Upper lobe of left lung (tissue), 6 donors: ENCODE results near the gene MAP3K10. TPM values are rescaled to one million over a fixed set of nuclear protein-coding genes. Genes with fewer than 3 reads are reported as not detected.
A peak's percentile ranks its signal among the peaks of the same experiment; 100 is the strongest.

Source experiments
- ATAC-seq, 2 donors: fragments of 200-7000 bp; cut with Tn5 transposase; one replicate each; pipeline ENCODE4 v1.9.1; 2022; ENCODE audit warnings: mild to moderate bottlenecking in 2 of 2, moderate library complexity in 2 of 2; ENCODE audit not compliant: low FRiP score in 2 of 2
- DNase-seq, 2 donors: peaks; one replicate each; pipeline ENCODE4 v3.0.0-alpha.2; 2019 to 2020
- H3K27ac ChIP-seq, 4 donors: fragments of 200-600 bp; sonication (generic); one replicate each; pipeline ENCODE4 v1.5.1; 2016 to 2019
- H3K27me3 ChIP-seq, 4 donors: fragments of 200-600 bp; sonication (generic); one replicate each; pipeline ENCODE4 v1.5.1; 2017 to 2019
- H3K36me3 ChIP-seq, 4 donors: fragments of 200-600 bp; sonication (generic); one replicate each; pipeline ENCODE4 v1.5.1; 2016 to 2019
- H3K4me1 ChIP-seq, 4 donors: fragments of 200-600 bp; sonication (generic); one replicate each; pipeline ENCODE4 v1.5.1; 2018 to 2019
- H3K4me3 ChIP-seq, 4 donors: fragments of 200-600 bp; sonication (generic); one replicate each; pipeline ENCODE4 v1.5.1; 2017 to 2019; ENCODE audit warnings: mild to moderate bottlenecking in 2 of 4, moderate library complexity in 1 of 4
- H3K9me3 ChIP-seq, 4 donors: fragments of 200-600 bp; sonication (generic); one replicate each; pipeline ENCODE4 v1.5.1; 2018 to 2019
- EP300 ChIP-seq, 4 donors: sonication (generic); formaldehyde crosslinking; IDR thresholded peaks; one replicate each; pipeline ENCODE4 v1.5.1; 2017; ENCODE audit warnings: antibody characterized with exemption in 4 of 4, control low read depth in 2 of 4
- POLR2A ChIP-seq, 4 donors: fragments of 450-650 bp; IDR thresholded peaks; one replicate each; pipeline ENCODE4 v1.5.1; 2016 to 2017; ENCODE audit warnings: antibody characterized with exemption in 4 of 4, mild to moderate bottlenecking in 2 of 4
- POLR2AphosphoS5 ChIP-seq, 2 donors: sonication (generic); formaldehyde crosslinking; IDR thresholded peaks; one replicate each; pipeline ENCODE4 v1.5.1; 2017; ENCODE audit warnings: antibody characterized with exemption in 2 of 2
- WGBS, 2 donors: methylation state at CpG; one replicate each; pipeline ENCODE4 v1.1.5; 2017 to 2018; 5-methylcytosine and 5-hydroxymethylcytosine counted together
- total RNA-seq, 6 donors: library from RNA; depleted of rRNA in 4 of 6; stranded (reverse); fragments of >200 nt in 4 of 6; gene quantifications; one replicate each; pipeline versions ENCODE4 v1.1.0 to v1.2.1, GENCODE V29; 2016 to 2021
- TF ChIP-seq, protein P1 (sequence below), 6 experiments: fragments of 450-650 bp in 4 of 6; fragments of 200-600 bp in 2 of 6; sonication (generic) in 2 of 6; IDR thresholded peaks; one replicate each; pipeline ENCODE4 v1.5.1; 2016 to 2019; ENCODE audit warnings: antibody characterized with exemption in 6 of 6
- donor health status: DM: no; HTN: no; CAD: no; lungs with moderate emphysema.
- donor health status: DM: no; HTN: yes; CAD: no; lungs with severe emphysema.

Gene MAP3K10
- total RNA-seq, 6 donors from 2014 or later: 9.0 to 56.6 (median 18.4) TPM

DNA sequence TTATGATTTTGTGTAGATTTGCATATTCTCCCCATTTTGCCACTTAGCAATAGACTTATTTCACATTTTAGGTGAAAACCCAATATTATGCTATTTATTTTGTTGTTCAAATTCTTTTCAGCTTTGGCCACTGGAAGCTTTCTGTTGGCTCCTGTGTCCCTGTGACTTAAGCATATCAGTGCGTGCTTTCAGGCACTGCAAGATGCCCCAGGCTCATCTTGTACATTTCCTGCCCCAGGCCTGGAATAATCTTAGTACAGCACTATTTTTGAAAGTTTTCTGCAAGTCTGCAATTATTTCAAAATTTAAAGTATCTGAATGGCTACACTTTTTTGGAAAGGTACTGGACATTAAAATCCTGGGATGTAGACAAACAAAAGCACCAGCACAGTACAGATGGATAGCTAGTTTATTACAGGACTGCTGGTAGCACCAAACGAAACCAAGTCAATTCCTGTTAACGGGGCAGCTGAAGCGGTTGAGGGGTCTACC, 38.7 kb downstream of the MAP3K10 start:
- H3K27ac ChIP-seq: no peak overlapping the region
- peaks cover 18 to 32% (median 28%) of the 10 kb centered on the region in 4 donors for H3K4me1 ChIP-seq
- TF ChIP-seq, protein P1, sequence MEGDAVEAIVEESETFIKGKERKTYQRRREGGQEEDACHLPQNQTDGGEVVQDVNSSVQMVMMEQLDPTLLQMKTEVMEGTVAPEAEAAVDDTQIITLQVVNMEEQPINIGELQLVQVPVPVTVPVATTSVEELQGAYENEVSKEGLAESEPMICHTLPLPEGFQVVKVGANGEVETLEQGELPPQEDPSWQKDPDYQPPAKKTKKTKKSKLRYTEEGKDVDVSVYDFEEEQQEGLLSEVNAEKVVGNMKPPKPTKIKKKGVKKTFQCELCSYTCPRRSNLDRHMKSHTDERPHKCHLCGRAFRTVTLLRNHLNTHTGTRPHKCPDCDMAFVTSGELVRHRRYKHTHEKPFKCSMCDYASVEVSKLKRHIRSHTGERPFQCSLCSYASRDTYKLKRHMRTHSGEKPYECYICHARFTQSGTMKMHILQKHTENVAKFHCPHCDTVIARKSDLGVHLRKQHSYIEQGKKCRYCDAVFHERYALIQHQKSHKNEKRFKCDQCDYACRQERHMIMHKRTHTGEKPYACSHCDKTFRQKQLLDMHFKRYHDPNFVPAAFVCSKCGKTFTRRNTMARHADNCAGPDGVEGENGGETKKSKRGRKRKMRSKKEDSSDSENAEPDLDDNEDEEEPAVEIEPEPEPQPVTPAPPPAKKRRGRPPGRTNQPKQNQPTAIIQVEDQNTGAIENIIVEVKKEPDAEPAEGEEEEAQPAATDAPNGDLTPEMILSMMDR (IDR thresholded peaks at IDR 0.05): no peak
- TF ChIP-seq POLR2AphosphoS5 (IDR thresholded peaks at IDR 0.05): no peak
- TF ChIP-seq POLR2A (IDR thresholded peaks at IDR 0.05): no peak
- TF ChIP-seq EP300 (IDR thresholded peaks at IDR 0.05): no peak
- WGBS, 2 donors: 81 to 85% methylated on average over 4 of the region's 4 CpGs
- DNase-seq: no peak
- peaks cover 0 to 24% (median 23%) of the 10 kb centered on the region in 4 donors for H3K36me3 ChIP-seq
- H3K9me3 ChIP-seq: no peaks in the 10 kb centered on the region
- H3K27me3 ChIP-seq: peaks cover 0 to 9% (median 5%) of the 10 kb centered on the region in 4 donors
- H3K4me3 ChIP-seq: no peak overlapping the region
- ATAC-seq: no peak

- Histone ChIP-seq H3K4me3 (no peak overlapping the region), H3K27ac (peak overlapping the region in 1 of 4 donors; percentile 79), H3K36me3 (peaks cover 6 to 35% (median 34%) of the 10 kb centered on the region in 4 donors), H3K4me1 (peaks cover 14 to 26% (median 23%) of the 10 kb centered on the region in 4 donors), H3K27me3 (peaks cover 0 to 7% (median 3%) of the 10 kb centered on the region in 4 donors), H3K9me3 (no peaks in the 10 kb centered on the region)
- WGBS, 2 donors: 88 to 92% methylated on average over 6 of the region's 6 CpGs
- no peak for DNase-seq
- no peak for ATAC-seq
- TF ChIP-seq, protein P1 (IDR thresholded peaks at IDR 0.05): no peak
- TF ChIP-seq POLR2A (IDR thresholded peaks at IDR 0.05): no peak
- no peak for TF ChIP-seq POLR2AphosphoS5 (IDR thresholded peaks at IDR 0.05)
- TF ChIP-seq EP300 (IDR thresholded peaks at IDR 0.05): no peak
Measured at GRCh38 chr19:40231057-40231456, 39.8 kb downstream of the MAP3K10 start.

DNA sequence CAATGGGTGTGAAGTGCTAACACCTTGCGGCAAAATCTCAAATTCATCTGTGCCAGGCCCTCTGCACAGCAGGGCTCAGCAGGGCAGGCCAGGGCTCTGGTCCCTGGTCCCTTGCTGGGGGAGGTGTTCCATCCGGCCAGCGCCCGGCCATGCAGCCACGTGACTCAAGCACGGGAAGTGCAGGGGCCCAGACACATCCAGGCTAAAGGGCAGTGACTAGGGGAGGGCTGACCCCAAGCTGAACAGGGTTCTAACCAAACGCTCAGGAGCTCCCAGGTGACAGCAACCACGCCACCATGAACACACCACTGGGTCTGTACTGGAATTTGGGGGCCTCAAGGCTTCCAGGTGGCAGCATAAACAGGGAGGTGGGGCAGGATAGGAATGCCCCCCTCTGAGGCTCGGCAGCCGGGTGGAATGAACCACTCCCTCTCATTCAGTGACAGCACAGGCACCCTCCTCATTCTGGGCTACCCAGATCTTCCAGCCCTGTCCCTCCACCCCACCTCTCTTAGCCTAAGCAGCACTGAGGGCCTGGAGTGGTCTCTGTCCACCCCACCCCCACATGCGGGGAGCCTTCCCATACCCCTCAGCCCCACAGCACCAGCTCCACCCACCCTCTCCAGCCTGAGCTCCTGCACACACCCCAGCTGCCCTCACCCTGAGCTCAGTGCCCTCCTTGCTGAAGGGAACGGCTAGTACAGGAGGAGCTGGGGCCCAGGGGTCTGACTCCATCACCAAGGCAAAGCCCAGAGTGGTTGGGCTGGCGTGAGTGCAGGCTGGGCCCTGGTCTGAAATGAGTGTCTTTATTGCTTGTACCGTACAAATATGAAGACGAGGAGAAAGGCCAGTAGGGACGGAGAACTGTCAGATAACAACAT, 40.6 kb downstream of the MAP3K10 start:
- peak overlapping the region in 3 of 4 donors; percentile 12 to 79 (median 32) for H3K27ac ChIP-seq
- H3K9me3 ChIP-seq: no peaks in the 10 kb centered on the region
- H3K4me1 ChIP-seq: peaks cover 8 to 20% (median 16%) of the 10 kb centered on the region in 4 donors
- WGBS, 2 donors: 59 to 64% methylated on average over 10 to 15 of the region's 16 CpGs
- TF ChIP-seq EP300 (IDR thresholded peaks at IDR 0.05): no peak
- no peak for TF ChIP-seq POLR2A (IDR thresholded peaks at IDR 0.05)
- TF ChIP-seq, protein P1 (IDR thresholded peaks at IDR 0.05): no peak
- no peak for TF ChIP-seq POLR2AphosphoS5 (IDR thresholded peaks at IDR 0.05)
- H3K27me3 ChIP-seq: no peaks in the 10 kb centered on the region
- H3K36me3 ChIP-seq: peaks cover 8 to 42% (median 41%) of the 10 kb centered on the region in 4 donors
- DNase-seq: peak in 1 of 2 donors; percentile 71
- ATAC-seq: peak in 1 of 2 donors; percentile 3
- H3K4me3 ChIP-seq: no peak overlapping the region

- WGBS, 2 donors: 76 to 85% methylated on average over 10 to 12 of the region's 12 CpGs
- peak in 1 of 2 donors; percentile 43 for DNase-seq
- ATAC-seq: no peak
Measured at GRCh38 chr19:40232479-40232878, 41.3 kb downstream of the MAP3K10 start.

More at GRCh38 chr19:40232479-40232878, 41.3 kb downstream of the MAP3K10 start:
- peaks cover 8 to 20% (median 12%) of the 10 kb centered on the region in 4 donors for H3K4me1 ChIP-seq
- H3K27me3 ChIP-seq: no peaks in the 10 kb centered on the region
- H3K9me3 ChIP-seq: no peaks in the 10 kb centered on the region
- H3K36me3 ChIP-seq: peaks cover 11 to 49% (median 48%) of the 10 kb centered on the region in 4 donors
- TF ChIP-seq EP300 (IDR thresholded peaks at IDR 0.05) (no peak), POLR2AphosphoS5 (IDR thresholded peaks at IDR 0.05) (no peak), POLR2A (IDR thresholded peaks at IDR 0.05) (no peak)
- TF ChIP-seq, protein P1 (IDR thresholded peaks at IDR 0.05): no peak
- peak overlapping the region in 1 of 4 donors; percentile 79 for H3K27ac ChIP-seq
- H3K4me3 ChIP-seq: no peak overlapping the region
